Activated naive CD8-positive, alpha-beta T cell treated with anti-CD3 and anti-CD28 coated beads for 36 hours (primary cell): ENCODE data around the gene UBE2H. TPM values are rescaled to one million over a fixed set of nuclear protein-coding genes. Genes with fewer than 3 reads are reported as not detected.
"Not testable (repeated sequence)": the region's sequence is repeated elsewhere in the genome, so short reads cannot be mapped to it uniquely, and the experiment has no call there.

ENCODE experiments used
- DNase-seq: peaks from one replicate; pipeline ENCODE4 v3.0.0; 2021
- H3K27ac Mint-ChIP-seq: one replicate; pipeline ENCODE4 v1.8.0; 2022; ENCODE audit warnings: mild to moderate bottlenecking, moderate library complexity, mixed read lengths
- H3K27me3 Mint-ChIP-seq: one replicate; pipeline ENCODE4 v1.8.0; 2022; ENCODE audit warnings: mild to moderate bottlenecking, mixed read lengths
- H3K36me3 Mint-ChIP-seq: one replicate; pipeline ENCODE4 v1.8.0; 2021; ENCODE audit warnings: mild to moderate bottlenecking, mixed read lengths
- H3K4me1 Mint-ChIP-seq: one replicate; pipeline ENCODE4 v1.8.0; 2021; ENCODE audit warnings: mixed read lengths
- H3K4me3 Mint-ChIP-seq: one replicate; pipeline ENCODE4 v1.8.0; 2022; ENCODE audit warnings: mild to moderate bottlenecking, moderate library complexity, mixed read lengths
- H3K9me3 Mint-ChIP-seq: one replicate; pipeline ENCODE4 v1.8.0; 2022; ENCODE audit warnings: mixed read lengths
- total RNA-seq, 2 experiments: library from RNA; stranded (reverse); gene quantifications; one replicate each; pipeline ENCODE4 v1.2.3, GENCODE V29; 2021

UBE2H gene
- 10 to 100 TPM; 15.7 to 16.9 TPM for total RNA-seq

DNA sequence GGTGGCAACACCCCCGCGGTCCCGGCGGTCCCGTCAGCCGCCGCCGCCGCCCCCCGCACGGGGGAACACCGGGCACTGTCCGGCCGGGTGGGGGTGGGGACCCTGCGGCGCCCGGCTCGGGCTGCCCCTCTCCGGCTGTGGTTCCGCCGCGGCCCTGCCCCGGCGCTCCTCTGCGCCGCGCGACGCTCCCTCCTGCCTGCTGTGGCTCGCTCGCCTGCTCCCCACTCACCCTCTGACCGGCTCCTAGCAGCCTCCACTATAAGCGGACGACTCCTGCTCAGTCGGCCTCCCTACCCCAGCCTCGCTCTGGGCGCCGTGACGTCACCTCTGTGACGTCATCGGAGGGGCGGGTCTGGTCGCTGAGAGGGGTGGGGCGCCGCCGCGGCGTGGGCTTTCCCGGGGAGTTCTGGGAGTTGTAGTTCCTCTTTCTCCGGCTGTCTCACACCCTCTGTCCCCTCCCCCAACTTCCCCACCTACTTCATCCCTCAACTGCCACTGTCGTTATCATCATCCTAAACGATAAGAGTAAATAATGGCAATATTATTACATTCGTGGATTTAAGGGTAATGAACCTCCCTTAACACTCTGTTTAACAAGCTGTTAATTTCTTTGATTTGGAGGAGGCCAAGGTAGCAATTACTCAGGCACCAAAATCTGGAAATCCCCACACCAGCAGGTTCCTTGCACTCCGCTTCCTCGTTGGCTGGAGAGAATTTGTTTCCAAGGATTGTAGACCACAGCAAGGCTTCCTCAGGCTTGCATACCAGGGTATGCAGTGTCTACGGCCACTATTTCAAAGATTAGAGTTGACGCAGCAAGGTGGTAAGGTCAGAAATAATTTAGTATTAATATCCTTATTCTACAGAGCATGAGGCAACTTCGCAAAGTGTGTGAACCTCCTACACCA lies at the start of gene UBE2H:
Gene UBE2H, minus strand, starts transcription at position 308 of the 908 bp plus-strand sequence. CDS start 405 bp downstream, outside the sequence.
- Mint-ChIP-seq H3K4me3 (peak within 1 kb of the TSS; percentile 98), H3K27ac (peak within 1 kb of the TSS; percentile 94), H3K9me3 (no peaks in the 10 kb centered on the region), H3K27me3 (no peaks in the 10 kb centered on the region), H3K36me3 (no peaks in the 10 kb centered on the region), H3K4me1 (peaks cover 14% of the 10 kb centered on the region)
- peak; percentile 89 for DNase-seq

DNA sequence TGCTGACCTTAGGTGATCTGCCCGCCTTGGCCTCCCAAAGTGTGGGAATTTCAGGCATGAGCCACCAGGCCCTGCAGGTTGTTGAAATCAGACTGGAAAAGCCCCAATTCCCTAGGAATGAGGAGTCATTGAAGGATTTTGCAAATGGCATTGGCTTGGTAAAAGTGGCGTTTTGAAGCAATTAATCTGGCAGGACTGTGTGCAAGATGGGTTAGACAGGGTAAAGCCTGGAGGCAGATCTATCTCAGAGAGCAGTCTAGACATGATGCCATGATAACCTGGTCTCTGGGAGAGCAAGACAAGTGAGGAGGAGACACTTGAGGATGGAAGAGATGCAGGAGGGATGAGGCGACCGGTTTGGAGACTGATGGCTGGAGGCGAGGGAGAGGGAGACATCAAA lies 45.7 kb upstream of the UBE2H start:
- Mint-ChIP-seq H3K9me3 (no peaks in the 10 kb centered on the region), H3K27ac (no peak overlapping the region), H3K4me1 (no peaks in the 10 kb centered on the region)

GRCh38 chr7:129997285-129997684 lies 44.5 kb upstream of the UBE2H start:
- H3K4me1 Mint-ChIP-seq, result no peaks in the 10 kb centered on the region
- no peaks in the 10 kb centered on the region for H3K36me3 Mint-ChIP-seq
- H3K4me3 Mint-ChIP-seq, result no peak overlapping the region
- DNase-seq, result no peak
- H3K9me3 Mint-ChIP-seq, result no peaks in the 10 kb centered on the region
- H3K27me3 Mint-ChIP-seq, result no peaks in the 10 kb centered on the region
- H3K27ac Mint-ChIP-seq, result no peak overlapping the region

More for the DNA sequence above, 45.7 kb upstream of the UBE2H start:
- DNase-seq, result no peak
- Mint-ChIP-seq H3K36me3 (no peaks in the 10 kb centered on the region), H3K4me3 (no peak overlapping the region), H3K27me3 (no peaks in the 10 kb centered on the region)

DNA sequence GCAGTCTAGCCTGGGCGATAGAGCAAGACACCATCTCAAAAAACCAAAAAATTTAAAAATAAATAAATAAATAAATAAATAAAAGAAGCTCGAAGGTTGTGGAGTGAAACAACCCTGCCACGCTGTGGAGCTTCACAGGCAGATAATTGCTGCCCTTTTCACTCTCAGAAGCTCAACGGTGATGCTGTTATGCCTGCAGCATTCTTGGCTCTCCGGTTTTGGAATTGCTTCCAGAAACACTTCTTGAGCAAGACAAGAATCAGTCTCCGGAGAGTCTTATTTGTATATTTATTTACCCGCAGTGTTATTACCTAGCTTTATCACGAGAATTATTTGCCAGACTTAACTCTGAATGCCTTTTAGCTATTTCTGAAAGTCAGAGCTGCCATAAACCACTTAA lies 40.5 kb upstream of the UBE2H start:
- H3K4me1 Mint-ChIP-seq, result peaks cover 11% of the 10 kb centered on the region
- no peak overlapping the region for H3K27ac Mint-ChIP-seq
- no peaks in the 10 kb centered on the region for H3K36me3 Mint-ChIP-seq
- no peaks in the 10 kb centered on the region for H3K9me3 Mint-ChIP-seq
- no peak overlapping the region for H3K4me3 Mint-ChIP-seq
- H3K27me3 Mint-ChIP-seq, result no peaks in the 10 kb centered on the region
- no peak for DNase-seq

GRCh38 chr7:129990403-129991192 lies 37.8 kb upstream of the UBE2H start:
- peaks cover 11% of the 10 kb centered on the region for H3K4me1 Mint-ChIP-seq
- no peak overlapping the region for H3K4me3 Mint-ChIP-seq
- H3K36me3 Mint-ChIP-seq, result no peaks in the 10 kb centered on the region
- no peak for DNase-seq
- H3K9me3 Mint-ChIP-seq, result no peaks in the 10 kb centered on the region
- no peaks in the 10 kb centered on the region for H3K27me3 Mint-ChIP-seq
- H3K27ac Mint-ChIP-seq, result no peak overlapping the region

DNA sequence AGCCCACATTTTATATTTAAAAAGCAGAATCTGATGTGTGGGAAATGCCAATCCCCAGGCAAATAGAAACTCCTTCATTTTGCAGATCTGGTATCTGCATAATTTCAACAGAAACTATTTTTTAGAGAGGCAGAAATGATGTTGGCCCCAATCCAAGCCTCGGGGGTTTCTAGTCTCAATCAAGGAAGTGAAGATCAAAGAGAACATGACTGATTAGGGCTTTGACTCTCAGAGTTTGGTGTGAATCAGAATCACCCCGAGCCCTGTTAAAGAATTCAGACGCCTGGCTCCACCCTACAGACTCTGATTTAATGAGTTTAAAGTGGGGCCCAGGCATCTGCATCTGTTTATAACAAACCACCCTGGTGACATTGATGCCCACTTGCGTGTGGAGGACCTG lies 36.7 kb upstream of the UBE2H start:
- no peaks in the 10 kb centered on the region for H3K9me3 Mint-ChIP-seq
- no peak overlapping the region for H3K27ac Mint-ChIP-seq
- H3K36me3 Mint-ChIP-seq, result no peaks in the 10 kb centered on the region
- DNase-seq, result peak; percentile 62
- no peak overlapping the region for H3K4me3 Mint-ChIP-seq
- no peaks in the 10 kb centered on the region for H3K27me3 Mint-ChIP-seq
- H3K4me1 Mint-ChIP-seq, result peaks cover 11% of the 10 kb centered on the region

- DNase-seq, result no peak
- H3K4me1 Mint-ChIP-seq, result peaks cover 11% of the 10 kb centered on the region
- H3K9me3 Mint-ChIP-seq, result no peaks in the 10 kb centered on the region
- H3K36me3 Mint-ChIP-seq, result no peaks in the 10 kb centered on the region
- no peak overlapping the region for H3K27ac Mint-ChIP-seq
- peaks cover 8% of the 10 kb centered on the region for H3K27me3 Mint-ChIP-seq
- no peak overlapping the region for H3K4me3 Mint-ChIP-seq
Observed at GRCh38 chr7:129986600-129986999, 33.8 kb upstream of the UBE2H start.

DNA sequence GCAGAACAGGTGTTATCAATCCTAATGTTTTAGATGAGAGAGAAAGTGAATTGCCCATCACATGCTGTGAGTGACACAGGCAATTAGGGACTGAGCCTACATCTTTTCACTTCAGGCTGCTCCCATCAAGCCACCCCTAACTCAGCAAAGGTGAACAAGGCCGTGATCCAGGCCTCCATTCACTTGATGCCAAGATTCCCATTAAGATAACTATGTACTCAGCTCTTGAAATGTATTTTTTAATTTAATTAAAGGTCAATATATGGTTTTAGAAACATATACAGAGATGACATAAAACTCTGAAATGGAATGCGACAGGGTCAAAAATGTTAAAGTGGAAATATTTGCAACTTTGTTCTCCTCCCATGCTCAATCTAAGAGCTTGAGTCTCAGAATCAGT lies 27.9 kb upstream of the UBE2H start:
- no peaks in the 10 kb centered on the region for H3K4me1 Mint-ChIP-seq
- H3K4me3 Mint-ChIP-seq, result no peak overlapping the region
- no peaks in the 10 kb centered on the region for H3K36me3 Mint-ChIP-seq
- H3K9me3 Mint-ChIP-seq, result no peaks in the 10 kb centered on the region
- no peak for DNase-seq
- H3K27me3 Mint-ChIP-seq, result peaks cover 8% of the 10 kb centered on the region
- no peak overlapping the region for H3K27ac Mint-ChIP-seq

GRCh38 chr7:129975309-129975708 lies 22.5 kb upstream of the UBE2H start:
- Mint-ChIP-seq H3K27ac (no peak overlapping the region), H3K36me3 (no peaks in the 10 kb centered on the region), H3K27me3 (no peaks in the 10 kb centered on the region), H3K9me3 (no peaks in the 10 kb centered on the region), H3K4me1 (no peaks in the 10 kb centered on the region), H3K4me3 (no peak overlapping the region)
- DNase-seq, result no peak

GRCh38 chr7:129970816-129971215 lies 18.1 kb upstream of the UBE2H start:
- no peaks in the 10 kb centered on the region for H3K27me3 Mint-ChIP-seq
- no peaks in the 10 kb centered on the region for H3K9me3 Mint-ChIP-seq
- no peaks in the 10 kb centered on the region for H3K36me3 Mint-ChIP-seq
- no peak overlapping the region for H3K4me3 Mint-ChIP-seq
- no peaks in the 10 kb centered on the region for H3K4me1 Mint-ChIP-seq
- no peak overlapping the region for H3K27ac Mint-ChIP-seq
- DNase-seq, result no peak

DNA sequence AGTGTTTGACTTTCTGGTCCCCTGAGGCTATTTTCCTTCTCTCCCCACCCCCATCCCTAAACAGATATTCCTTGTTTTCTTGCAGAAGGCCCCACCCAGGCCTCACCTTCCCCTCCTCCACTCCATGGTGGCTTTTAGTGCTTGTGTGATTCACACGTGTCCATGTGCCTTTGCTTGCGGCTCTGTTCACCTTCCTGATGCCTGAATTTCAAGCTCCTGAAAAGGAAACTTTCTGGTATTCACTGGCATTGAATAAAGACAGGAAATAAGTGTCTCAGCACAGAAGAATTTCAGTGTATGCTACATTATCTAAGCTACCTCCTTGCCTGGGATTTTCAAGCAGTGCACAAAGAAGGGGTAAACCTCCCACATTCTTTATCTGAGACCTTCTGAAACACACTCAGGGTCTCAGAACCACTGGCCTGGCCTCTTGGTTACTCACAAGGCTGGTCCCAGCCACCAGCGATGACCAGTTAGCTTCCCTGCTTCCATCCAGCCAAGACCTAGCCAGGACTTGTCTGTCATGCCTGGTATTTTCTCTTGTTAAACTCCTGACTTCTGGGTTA lies 17.2 kb upstream of the UBE2H start:
- Mint-ChIP-seq H3K27ac (no peak overlapping the region), H3K4me1 (no peaks in the 10 kb centered on the region), H3K36me3 (no peaks in the 10 kb centered on the region), H3K4me3 (no peak overlapping the region), H3K27me3 (no peaks in the 10 kb centered on the region), H3K9me3 (no peaks in the 10 kb centered on the region)
- no peak for DNase-seq

- no peaks in the 10 kb centered on the region for H3K36me3 Mint-ChIP-seq
- H3K9me3 Mint-ChIP-seq, result no peaks in the 10 kb centered on the region
- no peak overlapping the region for H3K27ac Mint-ChIP-seq
- no peak for DNase-seq
- no peaks in the 10 kb centered on the region for H3K27me3 Mint-ChIP-seq
- no peak overlapping the region for H3K4me3 Mint-ChIP-seq
- H3K4me1 Mint-ChIP-seq, result no peaks in the 10 kb centered on the region
Observed at GRCh38 chr7:129968592-129969383, 16.0 kb upstream of the UBE2H start.

GRCh38 chr7:129960204-129960475 lies 7.4 kb upstream of the UBE2H start:
- H3K4me1 Mint-ChIP-seq, H3K27me3 Mint-ChIP-seq, H3K4me3 Mint-ChIP-seq, H3K27ac Mint-ChIP-seq, DNase-seq, H3K9me3 Mint-ChIP-seq, H3K36me3 Mint-ChIP-seq: not testable (repeated sequence)

- H3K4me3 Mint-ChIP-seq, result no peak overlapping the region
- no peaks in the 10 kb centered on the region for H3K36me3 Mint-ChIP-seq
- H3K4me1 Mint-ChIP-seq, result peaks cover 4% of the 10 kb centered on the region
- no peak for DNase-seq
- H3K27ac Mint-ChIP-seq, result no peak overlapping the region
- H3K9me3 Mint-ChIP-seq, result no peaks in the 10 kb centered on the region
- H3K27me3 Mint-ChIP-seq, result no peaks in the 10 kb centered on the region
Observed at GRCh38 chr7:129959471-129960203, 6.9 kb upstream of the UBE2H start.
